Measurements from ENCODE around the gene B3GNT4. TPM values are rescaled to one million over a fixed set of nuclear protein-coding genes. Genes with fewer than 3 reads are reported as not detected.
"Not testable (repeated sequence)": the region's sequence is repeated elsewhere in the genome, so short reads cannot be mapped to it uniquely, and the experiment has no call there.

B3GNT4 gene
- total RNA-seq, 2 donors from 2014 or later, result 0.69 to 1.7 TPM

GRCh38 chr12:122243965-122244364 is 40.5 kb downstream of the B3GNT4 start:
- Histone ChIP-seq H3K4me3 (no peak overlapping the region), H3K27me3 (no peaks in the 10 kb centered on the region), H3K27ac (no peak overlapping the region), H3K9ac (ENCODE audit: low read depth in 2 of 2, low read length in 2 of 2) (no peak overlapping the region), H3K36me3 (peaks cover 4% of the 10 kb centered on the region), H3K4me1 (no peaks in the 10 kb centered on the region), H3K9me3 (no peaks in the 10 kb centered on the region)
- TF ChIP-seq CTCF (IDR thresholded peaks at IDR 0.05), result no peak
- no peak for DNase-seq
- intact Hi-C loops (cut with DNase I), result no loop called here

- H3K27me3 ChIP-seq, result no peaks in the 10 kb centered on the region
- no peak for DNase-seq
- no peak overlapping the region for H3K27ac ChIP-seq
- no peak overlapping the region for H3K4me3 ChIP-seq
- TF ChIP-seq CTCF (IDR thresholded peaks at IDR 0.05), result no peak
- intact Hi-C loops (cut with DNase I), result no loop called here
- H3K4me1 ChIP-seq, result no peaks in the 10 kb centered on the region
- H3K9me3 ChIP-seq, result no peaks in the 10 kb centered on the region
- peaks cover 4% of the 10 kb centered on the region for H3K36me3 ChIP-seq
- no peak overlapping the region for H3K9ac ChIP-seq (ENCODE audit: low read depth in 2 of 2, low read length in 2 of 2)
Measured at GRCh38 chr12:122244565-122245371, 41.3 kb downstream of the B3GNT4 start.

- no peak overlapping the region for H3K9ac ChIP-seq (ENCODE audit: low read depth in 2 of 2, low read length in 2 of 2)
- no peak for TF ChIP-seq CTCF (IDR thresholded peaks at IDR 0.05)
- H3K27me3 ChIP-seq, result no peaks in the 10 kb centered on the region
- H3K4me3 ChIP-seq, result no peak overlapping the region
- peaks cover 4% of the 10 kb centered on the region for H3K36me3 ChIP-seq
- H3K4me1 ChIP-seq, result no peaks in the 10 kb centered on the region
- no peaks in the 10 kb centered on the region for H3K9me3 ChIP-seq
- intact Hi-C loops (cut with DNase I), result no loop called here
- no peak overlapping the region for H3K27ac ChIP-seq
- DNase-seq, result no peak
Measured at GRCh38 chr12:122245553-122245952, 42.0 kb downstream of the B3GNT4 start.

GRCh38 chr12:122250047-122250446 is 46.5 kb downstream of the B3GNT4 start:
- Histone ChIP-seq H3K9ac (ENCODE audit: low read depth in 2 of 2, low read length in 2 of 2) (no peak overlapping the region), H3K27ac (no peak overlapping the region), H3K36me3 (peaks cover 3% of the 10 kb centered on the region), H3K9me3 (no peaks in the 10 kb centered on the region), H3K4me3 (no peak overlapping the region), H3K4me1 (no peaks in the 10 kb centered on the region), H3K27me3 (no peaks in the 10 kb centered on the region)
- intact Hi-C loops (cut with DNase I), result no loop called here
- no peak for DNase-seq
- TF ChIP-seq CTCF (IDR thresholded peaks at IDR 0.05), result no peak

GRCh38 chr12:122250536-122250935 is 47.0 kb downstream of the B3GNT4 start:
- H3K4me1 ChIP-seq, result no peaks in the 10 kb centered on the region
- H3K9ac ChIP-seq (ENCODE audit: low read depth in 2 of 2, low read length in 2 of 2), result no peak overlapping the region
- H3K9me3 ChIP-seq, result no peaks in the 10 kb centered on the region
- DNase-seq, result no peak
- no peaks in the 10 kb centered on the region for H3K27me3 ChIP-seq
- H3K27ac ChIP-seq, result no peak overlapping the region
- TF ChIP-seq CTCF (IDR thresholded peaks at IDR 0.05), result no peak
- intact Hi-C loops (cut with DNase I), result no loop called here
- peaks cover 3% of the 10 kb centered on the region for H3K36me3 ChIP-seq
- H3K4me3 ChIP-seq, result no peak overlapping the region

GRCh38 chr12:122258462-122258861 is 55.0 kb downstream of the B3GNT4 start:
- H3K4me1 ChIP-seq; H3K27ac ChIP-seq; H3K27me3 ChIP-seq; H3K9me3 ChIP-seq; H3K4me3 ChIP-seq; DNase-seq; intact Hi-C loops (cut with DNase I); H3K9ac ChIP-seq (ENCODE audit: low read depth in 2 of 2, low read length in 2 of 2); H3K36me3 ChIP-seq: not testable (repeated sequence)
